PC-3 (cell line): ENCODE measurements around the gene ADAMTS19.

Experiments used
- EZH2 ChIP-seq: fragments of 300-600 bp; sonication (generic); IDR thresholded peaks from one replicate; pipeline ENCODE4 v1.6.1; 2017; ENCODE audit warnings: antibody characterized with exemption, mild to moderate bottlenecking, low read length; ENCODE audit not compliant: unreplicated experiment
- EZH2phosphoT487 ChIP-seq: fragments of 300-600 bp; sonication (generic); IDR thresholded peaks from 2 replicates; pipeline ENCODE4 v1.6.1; 2018; ENCODE audit warnings: mild to moderate bottlenecking, antibody characterized with exemption, low read length, borderline replicate concordance
- TF ChIP-seq, protein P1 (sequence below): fragments of 300-600 bp; sonication (generic); conservative IDR thresholded peaks from 2 replicates; pipeline ENCODE4 v1.5.1; 2017; ENCODE audit warnings: antibody characterized with exemption, low read depth, mild to moderate bottlenecking, low read length

- TF ChIP-seq, protein P1, sequence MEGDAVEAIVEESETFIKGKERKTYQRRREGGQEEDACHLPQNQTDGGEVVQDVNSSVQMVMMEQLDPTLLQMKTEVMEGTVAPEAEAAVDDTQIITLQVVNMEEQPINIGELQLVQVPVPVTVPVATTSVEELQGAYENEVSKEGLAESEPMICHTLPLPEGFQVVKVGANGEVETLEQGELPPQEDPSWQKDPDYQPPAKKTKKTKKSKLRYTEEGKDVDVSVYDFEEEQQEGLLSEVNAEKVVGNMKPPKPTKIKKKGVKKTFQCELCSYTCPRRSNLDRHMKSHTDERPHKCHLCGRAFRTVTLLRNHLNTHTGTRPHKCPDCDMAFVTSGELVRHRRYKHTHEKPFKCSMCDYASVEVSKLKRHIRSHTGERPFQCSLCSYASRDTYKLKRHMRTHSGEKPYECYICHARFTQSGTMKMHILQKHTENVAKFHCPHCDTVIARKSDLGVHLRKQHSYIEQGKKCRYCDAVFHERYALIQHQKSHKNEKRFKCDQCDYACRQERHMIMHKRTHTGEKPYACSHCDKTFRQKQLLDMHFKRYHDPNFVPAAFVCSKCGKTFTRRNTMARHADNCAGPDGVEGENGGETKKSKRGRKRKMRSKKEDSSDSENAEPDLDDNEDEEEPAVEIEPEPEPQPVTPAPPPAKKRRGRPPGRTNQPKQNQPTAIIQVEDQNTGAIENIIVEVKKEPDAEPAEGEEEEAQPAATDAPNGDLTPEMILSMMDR: no peak
- TF ChIP-seq EZH2 (no peak), EZH2phosphoT487 (no peak)
These were observed 256.6 kb downstream of the ADAMTS19 start for GRCh38 chr5:129716651-129717050.
